Measurements from ENCODE around the gene PLD4.
"Not testable (repeated sequence)": the region's sequence is repeated elsewhere in the genome, so short reads cannot be mapped to it uniquely, and the experiment has no call there.

- TF ChIP-seq CTCF, POLR2A (IDR thresholded peaks at IDR 0.05): not testable (repeated sequence)
Observed at GRCh38 chr14:104945986-104946965, 21.6 kb downstream of the PLD4 start.

Measured in body of pancreas (tissue), 4 donors.